Keratinocyte (primary cell): ENCODE results near the gene PRLHR. TPM values are rescaled to one million over a fixed set of nuclear protein-coding genes. Genes with fewer than 3 reads are reported as not detected.

Experiments used
- DNase-seq: peaks from one replicate; pipeline ENCODE4 v3.0.0-alpha.2; 2011; ENCODE audit warnings: low read depth, missing footprints, low spot score
- FAIRE-seq: peaks from 2 replicates; lab custom pipeline; 2011; peaks lifted over from hg19 to GRCh38; lab: Jason Lieb, UNC
- H2AFZ ChIP-seq: 2 replicates; pipeline ENCODE4 v1.6.0; 2012; ENCODE audit warnings: low read length, control low read depth, inconsistent platforms; ENCODE audit not compliant: control insufficient read depth
- H3K27ac ChIP-seq: 2 replicates; pipeline ENCODE4 v1.5.1; 2011; ENCODE audit warnings: low read length; ENCODE audit not compliant: control insufficient read depth, insufficient read depth
- H3K27me3 ChIP-seq: 3 replicates; pipeline ENCODE4 v1.6.0; 2011; ENCODE audit warnings: low read length; ENCODE audit not compliant: control insufficient read depth, insufficient read depth; ENCODE audit errors: extremely low read depth
- H3K36me3 ChIP-seq, 2 experiments: 2 replicates in 1 of 2; 3 replicates in 1 of 2; pipeline ENCODE4 v1.5.1; 2011; ENCODE audit warnings: low read length in 2 of 2, mild to moderate bottlenecking in 1 of 2; ENCODE audit not compliant: control insufficient read depth in 2 of 2, insufficient read depth in 2 of 2; ENCODE audit errors: extremely low read depth in 1 of 2
- H3K4me1 ChIP-seq: 3 replicates; pipeline ENCODE4 v1.5.1; 2011; ENCODE audit warnings: low read length; ENCODE audit not compliant: control insufficient read depth, insufficient read depth; ENCODE audit errors: extremely low read depth
- H3K4me2 ChIP-seq: 3 replicates; pipeline ENCODE4 v1.6.0; 2011; ENCODE audit warnings: low read depth, low read length; ENCODE audit not compliant: control insufficient read depth, insufficient read depth; ENCODE audit errors: extremely low read depth
- H3K4me3 ChIP-seq, 3 experiments: fragments of 200-600 bp in 1 of 3; sonication (generic) in 1 of 3; 2 replicates in 2 of 3; 3 replicates in 1 of 3; pipeline ENCODE4 v1.5.1; 2011 to 2016; ENCODE audit warnings: low read length in 3 of 3, mild to moderate bottlenecking in 3 of 3, control low read depth in 2 of 3, inconsistent platforms in 1 of 3, low read depth in 1 of 3, mixed read lengths in 1 of 3, mixed run types in 1 of 3, moderate library complexity in 1 of 3; ENCODE audit not compliant: control insufficient read depth in 2 of 3, insufficient read depth in 2 of 3; ENCODE audit errors: extremely low read depth in 1 of 3
- H3K79me2 ChIP-seq: 2 replicates; pipeline ENCODE4 v1.6.0; 2012; ENCODE audit warnings: low read length; ENCODE audit not compliant: control insufficient read depth, insufficient read depth
- H3K9ac ChIP-seq: 3 replicates; pipeline ENCODE4 v1.6.0; 2011; ENCODE audit warnings: low read length; ENCODE audit not compliant: control insufficient read depth, insufficient read depth; ENCODE audit errors: extremely low read depth
- H3K9me1 ChIP-seq: 3 replicates; pipeline ENCODE4 v1.6.0; 2011; ENCODE audit warnings: low read length; ENCODE audit not compliant: control insufficient read depth, insufficient read depth; ENCODE audit errors: extremely low read depth
- H3K9me3 ChIP-seq: 2 replicates; pipeline ENCODE4 v1.5.1; 2012; ENCODE audit warnings: low read depth, low read length; ENCODE audit not compliant: control insufficient read depth
- H4K20me1 ChIP-seq: 3 replicates; pipeline ENCODE4 v1.6.0; 2011; ENCODE audit warnings: low read length; ENCODE audit not compliant: control insufficient read depth, insufficient read depth; ENCODE audit errors: extremely low read depth
- CTCF ChIP-seq, 3 experiments: IDR thresholded peaks in 1 of 3; conservative IDR thresholded peaks in 1 of 3; optimal IDR thresholded peaks in 1 of 3; 2 replicates in 2 of 3; 3 replicates in 1 of 3; pipeline versions ENCODE3 to v1.5.1; 2011; ENCODE audit warnings: low read length in 3 of 3, mild to moderate bottlenecking in 3 of 3, moderate library complexity in 2 of 3, control low read depth in 1 of 3, inconsistent platforms in 1 of 3; ENCODE audit not compliant: insufficient read depth in 2 of 3; ENCODE audit errors: extremely low read depth in 1 of 3
- EZH2 ChIP-seq: IDR thresholded peaks from one replicate; pipeline ENCODE4 v1.6.1; 2012; ENCODE audit warnings: inconsistent platforms, mild to moderate bottlenecking, low read length, moderate library complexity
- dilution Hi-C: fragments of 300-500 bp; cut with MboI; formaldehyde crosslinking; loops from one replicate; pipeline ENCODE4 v1.7.0; 2020; ENCODE audit warnings: low sequenced_read_pairs; ENCODE audit not compliant: extremely low pct_ligation_motif_present
- polyA plus RNA-seq, 5 experiments: library from polyadenylated mRNA; depleted of rRNA in 3 of 5; stranded (reverse) in 3 of 5; stranded (forward) in 1 of 5; unstranded in 1 of 5; fragments of >200 nt; gene quantifications; 1 replicate in 1 of 5; 2 replicates in 3 of 5; 3 replicates in 1 of 5; pipeline versions ENCODE4 v1.2.1 to v1.2.3, GENCODE V29; 2011 to 2012; ENCODE audit warnings: missing spikeins in 2 of 5, low read depth in 1 of 5, low replicate concordance in 1 of 5

PRLHR gene
- polyA plus RNA-seq, 1 donor (not counting 4 experiments of a cell fraction or from before 2014, with no cell fraction given) = not detected

GRCh38 chr10:118581340-118581739, 14.1 kb downstream of the PRLHR start:
- Histone ChIP-seq H3K4me1 (peaks cover 14% of the 10 kb centered on the region), H3K79me2 (no peaks in the 10 kb centered on the region), H3K4me3 (no peak overlapping the region), H3K9me3 (no peaks in the 10 kb centered on the region), H4K20me1 (no peaks in the 10 kb centered on the region), H3K4me2 (no peak overlapping the region), H2AFZ (no peak overlapping the region), H3K9me1 (no peaks in the 10 kb centered on the region), H3K9ac (no peak overlapping the region), H3K27me3 (no peaks in the 10 kb centered on the region), H3K36me3 (no peaks in the 10 kb centered on the region), H3K27ac (no peak overlapping the region)
- FAIRE-seq (no peak), DNase-seq (no peak)
- dilution Hi-C loops = no loop called here
- TF ChIP-seq CTCF (optimal IDR thresholded peaks at IDR 0.05 in 1 of 3, IDR thresholded peaks at IDR 0.05 in 1 of 3, conservative IDR thresholded peaks at IDR 0.05 in 1 of 3; ENCODE audit: extremely low read depth in 1 of 3, insufficient read depth in 2 of 3, low read length in 3 of 3) = no peak
- no peak for TF ChIP-seq EZH2

- Histone ChIP-seq H3K9ac (no peak overlapping the region), H3K4me1 (peaks cover 13% of the 10 kb centered on the region), H4K20me1 (no peaks in the 10 kb centered on the region), H3K79me2 (no peaks in the 10 kb centered on the region), H3K36me3 (no peaks in the 10 kb centered on the region), H3K9me3 (no peaks in the 10 kb centered on the region), H3K4me3 (no peak overlapping the region), H3K4me2 (no peak overlapping the region), H2AFZ (no peak overlapping the region), H3K27me3 (no peaks in the 10 kb centered on the region), H3K27ac (no peak overlapping the region), H3K9me1 (no peaks in the 10 kb centered on the region)
- FAIRE-seq (no peak), DNase-seq (no peak)
- dilution Hi-C loops = no loop called here
- TF ChIP-seq CTCF (optimal IDR thresholded peaks at IDR 0.05 in 1 of 3, IDR thresholded peaks at IDR 0.05 in 1 of 3, conservative IDR thresholded peaks at IDR 0.05 in 1 of 3; ENCODE audit: extremely low read depth in 1 of 3, insufficient read depth in 2 of 3, low read length in 3 of 3) (no peak), EZH2 (no peak)
Observed at GRCh38 chr10:118580702-118581101, 14.7 kb downstream of the PRLHR start.
